Fibroblast of lung (primary cell): Measurements from ENCODE around the gene CTSA. TPM values are rescaled to one million over a fixed set of nuclear protein-coding genes. Genes with fewer than 3 reads are reported as not detected.

Source experiments
- DNase-seq, 2 donors: peaks; one replicate each; pipeline versions ENCODE4 v3.0.0 to v3.0.0-alpha.2; 2010; ENCODE audit warnings: low read depth in 2 of 2
- H2AFZ ChIP-seq: 2 replicates; pipeline ENCODE4 v1.5.1; 2012; ENCODE audit warnings: low read length, control low read depth, inconsistent platforms
- H3K27ac ChIP-seq: 2 replicates; pipeline ENCODE4 v1.5.1; 2011; ENCODE audit warnings: low read length, control low read depth; ENCODE audit not compliant: insufficient read depth
- H3K27me3 ChIP-seq: 2 replicates; pipeline ENCODE4 v1.5.1; 2011; ENCODE audit warnings: mild to moderate bottlenecking, low read length; ENCODE audit not compliant: control insufficient read depth, insufficient read depth
- H3K36me3 ChIP-seq: 2 replicates; pipeline ENCODE4 v1.5.1; 2011; ENCODE audit warnings: low read length; ENCODE audit not compliant: control insufficient read depth, insufficient read depth
- H3K4me1 ChIP-seq: 2 replicates; pipeline ENCODE4 v1.5.1; 2011; ENCODE audit warnings: low read length; ENCODE audit not compliant: control insufficient read depth, insufficient read depth; ENCODE audit errors: extremely low read depth
- H3K4me2 ChIP-seq: 2 replicates; pipeline ENCODE4 v1.5.1; 2011; ENCODE audit warnings: low read length, control low read depth; ENCODE audit not compliant: insufficient read depth; ENCODE audit errors: extremely low read depth
- H3K4me3 ChIP-seq, 4 experiments: fragments of 200-600 bp in 1 of 4; sonication (generic) in 1 of 4; replicated peaks in 1 of 4; 2 replicates each; pipeline ENCODE4 v1.5.1; 2011 to 2016; ENCODE audit warnings: low read length in 4 of 4, low read depth in 3 of 4, mild to moderate bottlenecking in 3 of 4, control low read depth in 2 of 4, inconsistent platforms in 1 of 4, mixed read lengths in 1 of 4; ENCODE audit not compliant: insufficient read depth in 1 of 4; ENCODE audit errors: control extremely low read depth in 1 of 4
- H3K79me2 ChIP-seq: 2 replicates; pipeline ENCODE4 v1.5.1; 2012; ENCODE audit warnings: mild to moderate bottlenecking, low read length, inconsistent platforms; ENCODE audit not compliant: control insufficient read depth, insufficient read depth
- H3K9ac ChIP-seq: 2 replicates; pipeline ENCODE4 v1.5.1; 2011; ENCODE audit warnings: mild to moderate bottlenecking, low read length, control low read depth; ENCODE audit not compliant: insufficient read depth
- H3K9me3 ChIP-seq: 2 replicates; pipeline ENCODE4 v1.5.1; 2012; ENCODE audit warnings: low read depth, low read length; ENCODE audit not compliant: control insufficient read depth, insufficient read depth
- H4K20me1 ChIP-seq: 2 replicates; pipeline ENCODE4 v1.5.1; 2011; ENCODE audit warnings: low read length; ENCODE audit not compliant: control insufficient read depth, insufficient read depth; ENCODE audit errors: extremely low read depth
- EZH2 ChIP-seq: IDR thresholded peaks from 2 replicates; pipeline ENCODE4 v1.5.1; 2012; ENCODE audit warnings: low read length, control low read depth, mild to moderate bottlenecking; ENCODE audit errors: missing control alignments
- polyA plus RNA-seq, 2 donors: library from polyadenylated mRNA; depleted of rRNA in 1 of 2; stranded (reverse) in 1 of 2; unstranded in 1 of 2; fragments of >200 nt; gene quantifications; 2 replicates each; pipeline ENCODE4 v1.2.1, GENCODE V29; 2011 to 2012; ENCODE audit warnings: missing spikeins in 1 of 2
- total RNA-seq: library from RNA; depleted of rRNA; stranded (reverse); fragments of >200 nt; gene quantifications from 2 replicates; pipeline ENCODE4 v1.2.1, GENCODE V29; 2014
- TF ChIP-seq, protein P1 (sequence below), 2 donors: IDR thresholded peaks in 1 of 2; conservative IDR thresholded peaks in 1 of 2; 1 replicate in 1 of 2; 2 replicates in 1 of 2; pipeline ENCODE4 v1.5.1; 2011 to 2012; ENCODE audit warnings: low read length in 2 of 2, control low read depth in 1 of 2, inconsistent platforms in 1 of 2, low read depth in 1 of 2, mild to moderate bottlenecking in 1 of 2

CTSA gene
- total and polyA plus RNA-seq, 2 donors (not counting 1 experiment from before 2014, with no cell fraction given) = 116 to 364 TPM

- no peaks in the 10 kb centered on the region for H4K20me1 ChIP-seq
- H3K4me1 ChIP-seq = peaks cover 6% of the 10 kb centered on the region
- H3K79me2 ChIP-seq = peaks cover 27% of the 10 kb centered on the region
- H3K27me3 ChIP-seq = no peaks in the 10 kb centered on the region
- DNase-seq = peak; percentile 75 to 76
- peaks cover 5% of the 10 kb centered on the region for H3K36me3 ChIP-seq
- peak overlapping the region; percentile 89 for H3K4me2 ChIP-seq
- peak overlapping the region; percentile 90 to 99 (median 95) for H3K4me3 ChIP-seq
- no peak for TF ChIP-seq EZH2
- TF ChIP-seq, protein P1, sequence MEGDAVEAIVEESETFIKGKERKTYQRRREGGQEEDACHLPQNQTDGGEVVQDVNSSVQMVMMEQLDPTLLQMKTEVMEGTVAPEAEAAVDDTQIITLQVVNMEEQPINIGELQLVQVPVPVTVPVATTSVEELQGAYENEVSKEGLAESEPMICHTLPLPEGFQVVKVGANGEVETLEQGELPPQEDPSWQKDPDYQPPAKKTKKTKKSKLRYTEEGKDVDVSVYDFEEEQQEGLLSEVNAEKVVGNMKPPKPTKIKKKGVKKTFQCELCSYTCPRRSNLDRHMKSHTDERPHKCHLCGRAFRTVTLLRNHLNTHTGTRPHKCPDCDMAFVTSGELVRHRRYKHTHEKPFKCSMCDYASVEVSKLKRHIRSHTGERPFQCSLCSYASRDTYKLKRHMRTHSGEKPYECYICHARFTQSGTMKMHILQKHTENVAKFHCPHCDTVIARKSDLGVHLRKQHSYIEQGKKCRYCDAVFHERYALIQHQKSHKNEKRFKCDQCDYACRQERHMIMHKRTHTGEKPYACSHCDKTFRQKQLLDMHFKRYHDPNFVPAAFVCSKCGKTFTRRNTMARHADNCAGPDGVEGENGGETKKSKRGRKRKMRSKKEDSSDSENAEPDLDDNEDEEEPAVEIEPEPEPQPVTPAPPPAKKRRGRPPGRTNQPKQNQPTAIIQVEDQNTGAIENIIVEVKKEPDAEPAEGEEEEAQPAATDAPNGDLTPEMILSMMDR (conservative IDR thresholded peaks at IDR 0.05 in 1 of 2, IDR thresholded peaks at IDR 0.05 in 1 of 2; ENCODE audit: low read depth in 1 of 2, low read length in 2 of 2) = peak; percentile 8 to 30
- peak overlapping the region; percentile 100 for H3K9ac ChIP-seq
- peak overlapping the region; percentile 99 for H3K27ac ChIP-seq
- H2AFZ ChIP-seq = no peak overlapping the region
- H3K9me3 ChIP-seq = no peaks in the 10 kb centered on the region
Observed at GRCh38 chr20:45933266-45934045, 42.3 kb downstream of the CTSA start.

DNA sequence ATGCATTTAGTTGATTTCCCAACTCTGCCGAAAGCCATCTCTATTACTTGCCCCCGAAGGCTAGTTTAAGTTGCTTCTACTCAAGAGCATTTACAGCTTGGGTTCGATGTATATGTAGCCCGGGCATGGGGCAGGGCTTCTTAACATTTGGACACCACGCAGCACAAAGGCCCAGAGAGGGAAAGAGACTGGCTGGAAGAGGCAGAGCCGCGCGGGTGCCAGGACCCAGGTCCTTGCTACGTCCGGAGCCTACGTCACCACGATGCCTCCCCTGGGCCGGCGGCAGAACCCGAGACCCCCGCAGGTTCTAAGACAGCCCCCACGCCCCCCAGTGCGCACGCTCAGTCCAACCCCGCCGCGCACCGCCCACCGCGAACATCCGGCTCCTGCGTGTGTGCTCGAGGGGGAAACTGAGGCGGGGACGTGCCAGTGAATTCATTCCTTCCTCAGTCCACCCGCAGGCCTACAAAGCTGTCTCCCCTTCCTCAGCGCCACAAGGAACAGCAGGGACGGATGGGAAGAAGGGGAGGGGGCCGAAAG is 43.0 kb downstream of the CTSA start:
- peak overlapping the region; percentile 100 for H3K9ac ChIP-seq
- H3K4me1 ChIP-seq = peaks cover 6% of the 10 kb centered on the region
- H3K27me3 ChIP-seq = no peaks in the 10 kb centered on the region
- H3K9me3 ChIP-seq = no peaks in the 10 kb centered on the region
- peak overlapping the region; percentile 89 for H3K4me2 ChIP-seq
- DNase-seq = peak; percentile 51 to 52
- no peaks in the 10 kb centered on the region for H4K20me1 ChIP-seq
- TF ChIP-seq EZH2 = no peak
- TF ChIP-seq, protein P1 (conservative IDR thresholded peaks at IDR 0.05 in 1 of 2, IDR thresholded peaks at IDR 0.05 in 1 of 2; ENCODE audit: low read depth in 1 of 2, low read length in 2 of 2) = no peak
- peaks cover 27% of the 10 kb centered on the region for H3K79me2 ChIP-seq
- H3K4me3 ChIP-seq = peak overlapping the region; percentile 90 to 99 (median 95)
- H2AFZ ChIP-seq = peak overlapping the region; percentile 66
- peak overlapping the region; percentile 99 for H3K27ac ChIP-seq
- H3K36me3 ChIP-seq = peaks cover 11% of the 10 kb centered on the region

GRCh38 chr20:45934586-45935415 is 43.7 kb downstream of the CTSA start, which contains the start of gene PCIF1:
TSS of gene PCIF1 (plus strand) at chr20:45934683. CDS start at chr20:45939000, 4,317 bp downstream.
- H3K36me3 ChIP-seq = peaks cover 15% of the 10 kb centered on the region
- peaks cover 27% of the 10 kb centered on the region for H3K79me2 ChIP-seq
- no peaks in the 10 kb centered on the region for H4K20me1 ChIP-seq

More at GRCh38 chr20:45934586-45935415, 43.7 kb downstream of the CTSA start, which contains the start of gene PCIF1:
- Histone ChIP-seq H3K4me3 (peak within 1 kb of the TSS; percentile 90 to 99 (median 95)), H2AFZ (peak within 1 kb of the TSS; percentile 73), H3K27me3 (no peaks in the 10 kb centered on the region), H3K27ac (peak within 1 kb of the TSS; percentile 99), H3K4me2 (peak within 1 kb of the TSS; percentile 96), H3K4me1 (peaks cover 6% of the 10 kb centered on the region), H3K9me3 (no peaks in the 10 kb centered on the region), H3K9ac (peak within 1 kb of the TSS; percentile 100)
- peak; percentile 94 to 97 for DNase-seq
- no peak for TF ChIP-seq EZH2
- TF ChIP-seq, protein P1 (conservative IDR thresholded peaks at IDR 0.05 in 1 of 2, IDR thresholded peaks at IDR 0.05 in 1 of 2; ENCODE audit: low read depth in 1 of 2, low read length in 2 of 2) = no peak
